Dermis microvascular lymphatic vessel endothelial cell (primary cell): ENCODE data around the gene STK32B. TPM values are rescaled to one million over a fixed set of nuclear protein-coding genes. Genes with fewer than 3 reads are reported as not detected.

Experiments
- DNase-seq, 2 donors: peaks; one replicate each; pipeline versions ENCODE4 v3.0.0 to v3.0.0-alpha.2; 2010; ENCODE audit warnings: low read depth in 2 of 2
- total RNA-seq: library from RNA; depleted of rRNA; stranded (reverse); fragments of >200 nt; gene quantifications from 2 replicates; pipeline ENCODE4 v1.2.1, GENCODE V29; 2014

STK32B gene
- total RNA-seq, 1 donor from 2014 or later: 23.1 TPM

- DNase-seq: peak; percentile 88 to 97
Observed at GRCh38 chr4:5524446-5525299, 473.4 kb downstream of the STK32B start.

- DNase-seq: peak; percentile 16 to 40
Observed at GRCh38 chr4:5526080-5526846, 475.0 kb downstream of the STK32B start.

GRCh38 chr4:5527211-5527610, 475.9 kb downstream of the STK32B start:
- no peak for DNase-seq

- DNase-seq: no peak
Observed at GRCh38 chr4:5528031-5528436, 476.8 kb downstream of the STK32B start.

GRCh38 chr4:5532100-5532499, 480.8 kb downstream of the STK32B start:
- DNase-seq: no peak

GRCh38 chr4:5539584-5539983, 488.3 kb downstream of the STK32B start:
- DNase-seq: no peak

- DNase-seq: no peak
Observed at GRCh38 chr4:5541169-5541568, 489.9 kb downstream of the STK32B start.

GRCh38 chr4:5543681-5544080, 492.4 kb downstream of the STK32B start:
- no peak for DNase-seq

- DNase-seq: no peak
Observed at GRCh38 chr4:5544762-5545161, 493.5 kb downstream of the STK32B start.

- DNase-seq: peak; percentile 64 to 69
Observed at GRCh38 chr4:5545271-5545670, 494.0 kb downstream of the STK32B start.

- DNase-seq: no peak
Observed at GRCh38 chr4:5547651-5548249, 496.5 kb downstream of the STK32B start.

Other genes starting within 250 kb of the STK32B start
- gene MSX1, start 191.8 kb upstream of the STK32B start, total RNA-seq: 2.1 and 2.3 TPM in 2 replicates
- gene CYTL1, start 32.0 kb upstream of the STK32B start, total RNA-seq: 41.8 and 46.0 TPM in 2 replicates